DND-41 (cell line): ENCODE results near the gene TSPAN18.

Experiments
- CTCF ChIP-seq: IDR thresholded peaks from 2 replicates; pipeline ENCODE4 v1.5.1; 2012; ENCODE audit warnings: borderline replicate concordance, low read length, moderate library complexity, mild to moderate bottlenecking; ENCODE audit not compliant: poor library complexity, severe bottlenecking; ENCODE audit errors: extremely low read depth
- EZH2 ChIP-seq: IDR thresholded peaks from 3 replicates; pipeline ENCODE4 v1.6.1; 2012; ENCODE audit warnings: borderline replicate concordance, low read depth, mild to moderate bottlenecking, moderate library complexity, low read length, inconsistent platforms; ENCODE audit not compliant: severe bottlenecking

GRCh38 chr11:44851496-44851895 is 124.7 kb downstream of the TSPAN18 start:
- TF ChIP-seq CTCF (no peak), EZH2 (no peak)
